K562 (cell line): ENCODE results near the gene FYTTD1.

Experiments
- BRCA1 ChIP-seq, 2 experiments: fragments of 450-650 bp in 1 of 2; sonication (generic) in 1 of 2; formaldehyde crosslinking in 1 of 2; IDR thresholded peaks; 2 replicates each; pipeline versions ENCODE4 v1.5.0 to v1.6.1; 2017 to 2020; ENCODE audit warnings: mild to moderate bottlenecking in 1 of 2, missing genetic modification reagents in 1 of 2
- EP300 ChIP-seq: IDR thresholded peaks from 2 replicates; pipeline ENCODE4 v1.6.1; 2012; ENCODE audit warnings: low read length, improper control_type of control experiment
- MEF2A ChIP-seq: IDR thresholded peaks from 2 replicates; pipeline ENCODE4 v1.6.1; 2011; ENCODE audit warnings: low read depth, mild to moderate bottlenecking, low read length, moderate library complexity; ENCODE audit not compliant: control insufficient read depth
- NR3C1 ChIP-seq: sonication (generic); formaldehyde crosslinking; IDR thresholded peaks from 2 replicates; pipeline ENCODE4 v1.8.1; 2022; ENCODE audit warnings: missing genetic modification reagents
- RBM39 ChIP-seq: fragments of 200-400 bp; formaldehyde crosslinking; optimal IDR thresholded peaks from 2 replicates; pipeline ENCODE3; 2018; ENCODE audit warnings: low read depth, low read length
- RFX1 ChIP-seq: fragments of 450-650 bp; IDR thresholded peaks from 2 replicates; pipeline ENCODE4 v1.6.1; 2016; ENCODE audit warnings: mild to moderate bottlenecking, moderate library complexity
- SETDB1 ChIP-seq: IDR thresholded peaks from one replicate; pipeline ENCODE4 v1.6.1; 2012; ENCODE audit warnings: low read length, control low read depth, inconsistent platforms
- SNIP1 ChIP-seq: fragments of 450-650 bp; IDR thresholded peaks from 2 replicates; pipeline ENCODE4 v1.7.1; 2017; ENCODE audit warnings: low read depth, mild to moderate bottlenecking
- TF ChIP-seq, protein P1 (sequence below), 3 experiments: IDR thresholded peaks in 2 of 3; conservative IDR thresholded peaks in 1 of 3; 2 replicates each; pipeline ENCODE4 v1.5.1; 2011 to 2012; ENCODE audit warnings: low read length in 3 of 3, mild to moderate bottlenecking in 3 of 3, control low read depth in 2 of 3, improper control_type of control experiment in 1 of 3, inconsistent platforms in 1 of 3, low read depth in 1 of 3, mixed read lengths in 1 of 3, moderate library complexity in 1 of 3; ENCODE audit not compliant: insufficient read depth in 2 of 3
- TF ChIP-seq, protein P2 (sequence below), 2 experiments: fragments of 450-650 bp; formaldehyde crosslinking in 1 of 2; IDR thresholded peaks; 2 replicates each; pipeline versions ENCODE4 v1.4.0 to v1.6.1; 2014 to 2020; ENCODE audit warnings: mild to moderate bottlenecking in 2 of 2, borderline replicate concordance in 1 of 2, low read depth in 1 of 2
- TF ChIP-seq, protein P3 (sequence below): sonication (generic); formaldehyde crosslinking; IDR thresholded peaks from 2 replicates; pipeline ENCODE4 v1.5.0; 2020; ENCODE audit warnings: missing genetic modification reagents
- TF ChIP-seq, protein P4 (sequence below): fragments of 450-650 bp; IDR thresholded peaks from 2 replicates; pipeline ENCODE4 v1.6.1; 2016; ENCODE audit warnings: borderline replicate concordance

DNA sequence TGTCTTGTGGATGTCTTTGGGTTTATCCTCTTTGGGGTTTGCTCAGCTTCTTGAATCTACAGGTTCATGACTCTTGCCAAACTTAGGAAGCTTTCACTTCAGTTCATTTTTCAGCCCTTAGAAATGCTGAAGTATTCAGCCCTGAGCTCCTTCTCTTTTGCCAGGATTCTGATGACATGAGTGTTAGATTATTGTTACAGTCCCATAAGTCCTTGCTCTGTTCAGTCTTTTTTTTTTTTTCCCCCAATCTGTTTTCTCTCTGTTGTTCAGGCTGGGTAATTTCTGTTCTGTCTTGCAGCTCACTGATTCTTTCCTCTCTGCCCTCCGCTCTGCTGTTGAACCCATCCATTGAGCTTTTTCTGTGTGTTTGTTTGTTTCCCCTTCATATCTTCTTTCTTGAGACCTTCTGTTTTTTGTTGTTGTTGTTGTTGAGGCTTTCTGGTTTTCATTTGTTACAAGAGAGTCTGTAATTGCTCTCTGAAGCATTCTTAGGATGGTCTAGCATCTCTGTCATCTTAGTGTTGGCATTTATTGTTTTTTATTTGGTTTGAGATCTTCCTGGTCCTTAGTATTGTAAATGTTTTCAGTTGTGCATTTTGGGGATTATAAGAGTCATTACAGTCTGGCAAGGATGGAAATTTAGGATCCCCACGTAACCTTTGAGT lies 59.8 kb downstream of the FYTTD1 start:
- TF ChIP-seq, protein P1, sequence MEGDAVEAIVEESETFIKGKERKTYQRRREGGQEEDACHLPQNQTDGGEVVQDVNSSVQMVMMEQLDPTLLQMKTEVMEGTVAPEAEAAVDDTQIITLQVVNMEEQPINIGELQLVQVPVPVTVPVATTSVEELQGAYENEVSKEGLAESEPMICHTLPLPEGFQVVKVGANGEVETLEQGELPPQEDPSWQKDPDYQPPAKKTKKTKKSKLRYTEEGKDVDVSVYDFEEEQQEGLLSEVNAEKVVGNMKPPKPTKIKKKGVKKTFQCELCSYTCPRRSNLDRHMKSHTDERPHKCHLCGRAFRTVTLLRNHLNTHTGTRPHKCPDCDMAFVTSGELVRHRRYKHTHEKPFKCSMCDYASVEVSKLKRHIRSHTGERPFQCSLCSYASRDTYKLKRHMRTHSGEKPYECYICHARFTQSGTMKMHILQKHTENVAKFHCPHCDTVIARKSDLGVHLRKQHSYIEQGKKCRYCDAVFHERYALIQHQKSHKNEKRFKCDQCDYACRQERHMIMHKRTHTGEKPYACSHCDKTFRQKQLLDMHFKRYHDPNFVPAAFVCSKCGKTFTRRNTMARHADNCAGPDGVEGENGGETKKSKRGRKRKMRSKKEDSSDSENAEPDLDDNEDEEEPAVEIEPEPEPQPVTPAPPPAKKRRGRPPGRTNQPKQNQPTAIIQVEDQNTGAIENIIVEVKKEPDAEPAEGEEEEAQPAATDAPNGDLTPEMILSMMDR (IDR thresholded peaks at IDR 0.05 in 2 of 3, conservative IDR thresholded peaks at IDR 0.05 in 1 of 3; ENCODE audit: insufficient read depth in 2 of 3, low read depth in 1 of 3, low read length in 3 of 3): no peak
- TF ChIP-seq RBM39 (no peak), BRCA1 (IDR thresholded peaks at IDR 0.05) (no peak), BRCA1 (CRISPR knock-in tag; IDR thresholded peaks at IDR 0.05) (no peak), RFX1 (no peak), EP300 (no peak), NR3C1 (CRISPR knock-in tag) (no peak), SNIP1 (no peak), MEF2A (no peak), SETDB1 (no peak)
- TF ChIP-seq, protein P2, sequence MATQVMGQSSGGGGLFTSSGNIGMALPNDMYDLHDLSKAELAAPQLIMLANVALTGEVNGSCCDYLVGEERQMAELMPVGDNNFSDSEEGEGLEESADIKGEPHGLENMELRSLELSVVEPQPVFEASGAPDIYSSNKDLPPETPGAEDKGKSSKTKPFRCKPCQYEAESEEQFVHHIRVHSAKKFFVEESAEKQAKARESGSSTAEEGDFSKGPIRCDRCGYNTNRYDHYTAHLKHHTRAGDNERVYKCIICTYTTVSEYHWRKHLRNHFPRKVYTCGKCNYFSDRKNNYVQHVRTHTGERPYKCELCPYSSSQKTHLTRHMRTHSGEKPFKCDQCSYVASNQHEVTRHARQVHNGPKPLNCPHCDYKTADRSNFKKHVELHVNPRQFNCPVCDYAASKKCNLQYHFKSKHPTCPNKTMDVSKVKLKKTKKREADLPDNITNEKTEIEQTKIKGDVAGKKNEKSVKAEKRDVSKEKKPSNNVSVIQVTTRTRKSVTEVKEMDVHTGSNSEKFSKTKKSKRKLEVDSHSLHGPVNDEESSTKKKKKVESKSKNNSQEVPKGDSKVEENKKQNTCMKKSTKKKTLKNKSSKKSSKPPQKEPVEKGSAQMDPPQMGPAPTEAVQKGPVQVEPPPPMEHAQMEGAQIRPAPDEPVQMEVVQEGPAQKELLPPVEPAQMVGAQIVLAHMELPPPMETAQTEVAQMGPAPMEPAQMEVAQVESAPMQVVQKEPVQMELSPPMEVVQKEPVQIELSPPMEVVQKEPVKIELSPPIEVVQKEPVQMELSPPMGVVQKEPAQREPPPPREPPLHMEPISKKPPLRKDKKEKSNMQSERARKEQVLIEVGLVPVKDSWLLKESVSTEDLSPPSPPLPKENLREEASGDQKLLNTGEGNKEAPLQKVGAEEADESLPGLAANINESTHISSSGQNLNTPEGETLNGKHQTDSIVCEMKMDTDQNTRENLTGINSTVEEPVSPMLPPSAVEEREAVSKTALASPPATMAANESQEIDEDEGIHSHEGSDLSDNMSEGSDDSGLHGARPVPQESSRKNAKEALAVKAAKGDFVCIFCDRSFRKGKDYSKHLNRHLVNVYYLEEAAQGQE (IDR thresholded peaks at IDR 0.05; ENCODE audit: borderline replicate concordance): no peak
- TF ChIP-seq, protein P2 (CRISPR knock-in tag; IDR thresholded peaks at IDR 0.05; ENCODE audit: low read depth): no peak
- TF ChIP-seq, protein P3, sequence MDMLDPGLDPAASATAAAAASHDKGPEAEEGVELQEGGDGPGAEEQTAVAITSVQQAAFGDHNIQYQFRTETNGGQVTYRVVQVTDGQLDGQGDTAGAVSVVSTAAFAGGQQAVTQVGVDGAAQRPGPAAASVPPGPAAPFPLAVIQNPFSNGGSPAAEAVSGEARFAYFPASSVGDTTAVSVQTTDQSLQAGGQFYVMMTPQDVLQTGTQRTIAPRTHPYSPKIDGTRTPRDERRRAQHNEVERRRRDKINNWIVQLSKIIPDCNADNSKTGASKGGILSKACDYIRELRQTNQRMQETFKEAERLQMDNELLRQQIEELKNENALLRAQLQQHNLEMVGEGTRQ (CRISPR knock-in tag): no peak
- TF ChIP-seq, protein P4, sequence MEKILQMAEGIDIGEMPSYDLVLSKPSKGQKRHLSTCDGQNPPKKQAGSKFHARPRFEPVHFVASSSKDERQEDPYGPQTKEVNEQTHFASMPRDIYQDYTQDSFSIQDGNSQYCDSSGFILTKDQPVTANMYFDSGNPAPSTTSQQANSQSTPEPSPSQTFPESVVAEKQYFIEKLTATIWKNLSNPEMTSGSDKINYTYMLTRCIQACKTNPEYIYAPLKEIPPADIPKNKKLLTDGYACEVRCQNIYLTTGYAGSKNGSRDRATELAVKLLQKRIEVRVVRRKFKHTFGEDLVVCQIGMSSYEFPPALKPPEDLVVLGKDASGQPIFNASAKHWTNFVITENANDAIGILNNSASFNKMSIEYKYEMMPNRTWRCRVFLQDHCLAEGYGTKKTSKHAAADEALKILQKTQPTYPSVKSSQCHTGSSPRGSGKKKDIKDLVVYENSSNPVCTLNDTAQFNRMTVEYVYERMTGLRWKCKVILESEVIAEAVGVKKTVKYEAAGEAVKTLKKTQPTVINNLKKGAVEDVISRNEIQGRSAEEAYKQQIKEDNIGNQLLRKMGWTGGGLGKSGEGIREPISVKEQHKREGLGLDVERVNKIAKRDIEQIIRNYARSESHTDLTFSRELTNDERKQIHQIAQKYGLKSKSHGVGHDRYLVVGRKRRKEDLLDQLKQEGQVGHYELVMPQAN: no peak
